GM12878 (cell line): ENCODE measurements around the gene PAF1. TPM values are rescaled to one million over a fixed set of nuclear protein-coding genes. Genes with fewer than 3 reads are reported as not detected.

Source experiments
- BMI1 ChIP-seq: fragments of 450-650 bp; IDR thresholded peaks from 2 replicates; pipeline ENCODE4 v1.6.1; 2016; ENCODE audit warnings: mild to moderate bottlenecking, moderate library complexity, borderline replicate concordance
- CBX3 ChIP-seq: fragments of 200-600 bp; sonication (generic); IDR thresholded peaks from 2 replicates; pipeline ENCODE4 v1.6.1; 2016; ENCODE audit warnings: low read depth, borderline replicate concordance
- CHD4 ChIP-seq: fragments of 200-600 bp; sonication (generic); IDR thresholded peaks from 2 replicates; pipeline ENCODE4 v1.6.1; 2016; ENCODE audit warnings: mild to moderate bottlenecking
- CREB1 ChIP-seq: IDR thresholded peaks from 2 replicates; pipeline ENCODE4 v1.6.1; 2012; ENCODE audit warnings: low read depth, mild to moderate bottlenecking, inconsistent platforms
- EED ChIP-seq: sonication (generic); IDR thresholded peaks from 2 replicates; pipeline ENCODE4 v1.6.1; 2016; ENCODE audit warnings: antibody characterized with exemption, low read depth
- FOXM1 ChIP-seq: IDR thresholded peaks from 2 replicates; pipeline ENCODE4 v1.6.1; 2012; ENCODE audit warnings: low read depth, mild to moderate bottlenecking, inconsistent platforms, low read length, moderate library complexity
- KAT2A ChIP-seq: conservative IDR thresholded peaks from 2 replicates; pipeline ENCODE4 v1.6.1; 2011; ENCODE audit warnings: low read depth, low read length; ENCODE audit not compliant: control insufficient read depth
- MYC ChIP-seq: IDR thresholded peaks from 2 replicates; pipeline ENCODE4 v1.6.1; 2011; ENCODE audit warnings: mild to moderate bottlenecking, low read length, moderate library complexity, inconsistent platforms; ENCODE audit not compliant: insufficient read depth, insufficient replicate concordance, insufficient read length, severe bottlenecking
- NBN ChIP-seq: fragments of 450-650 bp; IDR thresholded peaks from 2 replicates; pipeline ENCODE4 v1.6.1; 2016
- NFYA ChIP-seq: IDR thresholded peaks from 2 replicates; pipeline ENCODE4 v1.6.1; 2011; ENCODE audit warnings: low read depth, mild to moderate bottlenecking, low read length, improper control_type of control experiment, borderline replicate concordance
- RB1 ChIP-seq: fragments of 450-650 bp; formaldehyde crosslinking; IDR thresholded peaks from 2 replicates; pipeline ENCODE4 v1.6.1; 2017; ENCODE audit warnings: mild to moderate bottlenecking, borderline replicate concordance
- RFX5 ChIP-seq: IDR thresholded peaks from 2 replicates; pipeline ENCODE4 v1.6.1; 2011; ENCODE audit warnings: low read depth, low read length, improper control_type of control experiment
- SMAD1 ChIP-seq: fragments of 450-650 bp; IDR thresholded peaks from 2 replicates; pipeline ENCODE4 v1.6.1; 2018; ENCODE audit warnings: mild to moderate bottlenecking, low read depth; ENCODE audit not compliant: partially characterized antibody
- SMC3 ChIP-seq: IDR thresholded peaks from 2 replicates; pipeline ENCODE4 v1.6.1; 2011; ENCODE audit warnings: low read length, improper control_type of control experiment, borderline replicate concordance
- SP1 ChIP-seq: IDR thresholded peaks from one replicate; pipeline ENCODE4 v1.6.1; 2011; ENCODE audit warnings: low read depth, low read length
- TAF1 ChIP-seq: IDR thresholded peaks from 2 replicates; pipeline ENCODE4 v1.6.1; 2011; ENCODE audit warnings: mild to moderate bottlenecking, low read depth, low read length, borderline replicate concordance
- ZNF384 ChIP-seq: IDR thresholded peaks from 2 replicates; pipeline ENCODE4 v1.6.1; 2012; ENCODE audit warnings: low read depth, mild to moderate bottlenecking, low read length, improper control_type of control experiment, borderline replicate concordance
- polyA plus RNA-seq, 11 experiments: library from polyadenylated mRNA; depleted of rRNA in 4 of 11; unstranded in 6 of 11; stranded (reverse) in 5 of 11; fragments of >200 nt; fragmentation: Nextera tagmentation in 4 of 11; fragmentation: Illumina TruSeq in 1 of 11; extraction: Ambion mirVana in 4 of 11; extraction: Trizol in 1 of 11; gene quantifications; 1 replicate in 1 of 11; 2 replicates in 10 of 11; pipeline versions ENCODE4 v1.2.1 to v1.2.3, GENCODE V29; 2011 to 2016; ENCODE audit warnings: inconsistent platforms in 2 of 11, missing spikeins in 2 of 11, low read depth in 1 of 11
- total RNA-seq, 4 experiments: library from RNA; depleted of rRNA in 3 of 4; stranded (reverse); fragments of >200 nt in 3 of 4; fragmentation: Illumina TruSeq in 1 of 4; extraction: Trizol in 1 of 4; gene quantifications; 2 replicates each; pipeline versions ENCODE4 v1.2.1 to v1.2.3, GENCODE V29; 2013 to 2021
- TF ChIP-seq, protein P1 (sequence below): fragments of 450-650 bp; IDR thresholded peaks from 2 replicates; pipeline ENCODE4 v1.6.1; 2017; ENCODE audit warnings: mild to moderate bottlenecking, moderate library complexity
- TF ChIP-seq, protein P2 (sequence below): IDR thresholded peaks from 2 replicates; pipeline ENCODE4 v1.6.1; 2012; ENCODE audit warnings: mild to moderate bottlenecking, low read depth, low read length
- TF ChIP-seq, protein P3 (sequence below): fragments of 450-650 bp; IDR thresholded peaks from 2 replicates; pipeline ENCODE4 v1.6.1; 2018; ENCODE audit warnings: mild to moderate bottlenecking, low read depth, moderate library complexity; ENCODE audit not compliant: partially characterized antibody

PAF1 gene
- total and polyA plus RNA-seq, 10 of the 15 experiments (the other 5 are each of a cell fraction or from before 2014, with no cell fraction given) = 1.7 to 45.8 (median 39.6) TPM

DNA sequence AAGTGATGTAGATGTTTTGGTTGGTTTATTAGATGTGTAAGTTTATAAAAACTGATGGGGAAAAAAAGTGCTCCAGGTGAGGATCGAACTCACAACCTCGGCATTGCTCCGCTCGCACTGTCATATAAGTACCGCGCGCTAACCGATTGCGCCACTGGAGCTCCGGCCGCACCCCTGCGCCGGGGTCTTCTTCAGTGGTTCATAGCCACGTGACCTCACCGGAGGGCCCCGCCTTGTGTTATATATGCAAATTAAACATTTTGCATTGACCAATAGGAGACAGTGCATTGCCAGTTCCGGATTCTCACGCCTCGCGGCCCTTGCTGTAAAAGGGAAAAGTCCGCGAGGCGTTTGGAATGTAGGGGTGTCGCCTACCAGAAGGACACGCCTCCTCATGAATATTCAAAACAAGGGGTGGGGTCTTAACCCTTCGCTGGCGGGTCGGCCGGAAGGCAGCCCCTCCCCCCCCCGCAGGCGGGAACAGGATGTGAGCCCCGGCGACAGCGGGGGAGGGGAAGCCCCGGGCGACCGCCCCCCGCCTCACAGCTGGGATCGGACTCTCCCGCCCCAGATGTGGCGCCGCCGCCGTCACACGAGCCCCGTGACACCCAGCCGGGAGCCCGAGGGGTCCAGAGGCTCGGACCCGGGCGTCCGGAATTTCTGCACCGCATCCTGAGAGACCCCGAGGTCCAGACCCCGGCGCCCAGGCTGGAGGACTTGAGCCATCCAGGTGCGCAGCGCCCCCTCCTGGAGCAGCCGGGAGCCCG is 21.4 kb upstream of the PAF1 start, which contains the start of gene PLEKHG2 (continued):
- TF ChIP-seq NFYA = no peak
- TF ChIP-seq KAT2A = no peak
- TF ChIP-seq CREB1 = no peak
- no peak for TF ChIP-seq SMAD1
- no peak for TF ChIP-seq ZNF384
- TF ChIP-seq, protein P1, sequence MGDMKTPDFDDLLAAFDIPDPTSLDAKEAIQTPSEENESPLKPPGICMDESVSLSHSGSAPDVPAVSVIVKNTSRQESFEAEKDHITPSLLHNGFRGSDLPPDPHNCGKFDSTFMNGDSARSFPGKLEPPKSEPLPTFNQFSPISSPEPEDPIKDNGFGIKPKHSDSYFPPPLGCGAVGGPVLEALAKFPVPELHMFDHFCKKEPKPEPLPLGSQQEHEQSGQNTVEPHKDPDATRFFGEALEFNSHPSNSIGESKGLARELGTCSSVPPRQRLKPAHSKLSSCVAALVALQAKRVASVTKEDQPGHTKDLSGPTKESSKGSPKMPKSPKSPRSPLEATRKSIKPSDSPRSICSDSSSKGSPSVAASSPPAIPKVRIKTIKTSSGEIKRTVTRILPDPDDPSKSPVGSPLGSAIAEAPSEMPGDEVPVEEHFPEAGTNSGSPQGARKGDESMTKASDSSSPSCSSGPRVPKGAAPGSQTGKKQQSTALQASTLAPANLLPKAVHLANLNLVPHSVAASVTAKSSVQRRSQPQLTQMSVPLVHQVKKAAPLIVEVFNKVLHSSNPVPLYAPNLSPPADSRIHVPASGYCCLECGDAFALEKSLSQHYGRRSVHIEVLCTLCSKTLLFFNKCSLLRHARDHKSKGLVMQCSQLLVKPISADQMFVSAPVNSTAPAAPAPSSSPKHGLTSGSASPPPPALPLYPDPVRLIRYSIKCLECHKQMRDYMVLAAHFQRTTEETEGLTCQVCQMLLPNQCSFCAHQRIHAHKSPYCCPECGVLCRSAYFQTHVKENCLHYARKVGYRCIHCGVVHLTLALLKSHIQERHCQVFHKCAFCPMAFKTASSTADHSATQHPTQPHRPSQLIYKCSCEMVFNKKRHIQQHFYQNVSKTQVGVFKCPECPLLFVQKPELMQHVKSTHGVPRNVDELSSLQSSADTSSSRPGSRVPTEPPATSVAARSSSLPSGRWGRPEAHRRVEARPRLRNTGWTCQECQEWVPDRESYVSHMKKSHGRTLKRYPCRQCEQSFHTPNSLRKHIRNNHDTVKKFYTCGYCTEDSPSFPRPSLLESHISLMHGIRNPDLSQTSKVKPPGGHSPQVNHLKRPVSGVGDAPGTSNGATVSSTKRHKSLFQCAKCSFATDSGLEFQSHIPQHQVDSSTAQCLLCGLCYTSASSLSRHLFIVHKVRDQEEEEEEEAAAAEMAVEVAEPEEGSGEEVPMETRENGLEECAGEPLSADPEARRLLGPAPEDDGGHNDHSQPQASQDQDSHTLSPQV = peak; percentile 65; the same call in 1 of the 2 replicates
- no peak for TF ChIP-seq FOXM1
- no peak for TF ChIP-seq CHD4
- no peak for TF ChIP-seq SP1
- TF ChIP-seq RB1 = peak; percentile 95
- TF ChIP-seq MYC = no peak
- TF ChIP-seq NBN = peak; percentile 85
- TF ChIP-seq TAF1 = no peak
- TF ChIP-seq SMC3 = peak; percentile 50; the same call in 1 of the 2 replicates
- TF ChIP-seq CBX3 = no peak
- no peak for TF ChIP-seq BMI1
- TF ChIP-seq RFX5 = no peak; the same call in 1 of the 2 replicates
- TF ChIP-seq, protein P2, sequence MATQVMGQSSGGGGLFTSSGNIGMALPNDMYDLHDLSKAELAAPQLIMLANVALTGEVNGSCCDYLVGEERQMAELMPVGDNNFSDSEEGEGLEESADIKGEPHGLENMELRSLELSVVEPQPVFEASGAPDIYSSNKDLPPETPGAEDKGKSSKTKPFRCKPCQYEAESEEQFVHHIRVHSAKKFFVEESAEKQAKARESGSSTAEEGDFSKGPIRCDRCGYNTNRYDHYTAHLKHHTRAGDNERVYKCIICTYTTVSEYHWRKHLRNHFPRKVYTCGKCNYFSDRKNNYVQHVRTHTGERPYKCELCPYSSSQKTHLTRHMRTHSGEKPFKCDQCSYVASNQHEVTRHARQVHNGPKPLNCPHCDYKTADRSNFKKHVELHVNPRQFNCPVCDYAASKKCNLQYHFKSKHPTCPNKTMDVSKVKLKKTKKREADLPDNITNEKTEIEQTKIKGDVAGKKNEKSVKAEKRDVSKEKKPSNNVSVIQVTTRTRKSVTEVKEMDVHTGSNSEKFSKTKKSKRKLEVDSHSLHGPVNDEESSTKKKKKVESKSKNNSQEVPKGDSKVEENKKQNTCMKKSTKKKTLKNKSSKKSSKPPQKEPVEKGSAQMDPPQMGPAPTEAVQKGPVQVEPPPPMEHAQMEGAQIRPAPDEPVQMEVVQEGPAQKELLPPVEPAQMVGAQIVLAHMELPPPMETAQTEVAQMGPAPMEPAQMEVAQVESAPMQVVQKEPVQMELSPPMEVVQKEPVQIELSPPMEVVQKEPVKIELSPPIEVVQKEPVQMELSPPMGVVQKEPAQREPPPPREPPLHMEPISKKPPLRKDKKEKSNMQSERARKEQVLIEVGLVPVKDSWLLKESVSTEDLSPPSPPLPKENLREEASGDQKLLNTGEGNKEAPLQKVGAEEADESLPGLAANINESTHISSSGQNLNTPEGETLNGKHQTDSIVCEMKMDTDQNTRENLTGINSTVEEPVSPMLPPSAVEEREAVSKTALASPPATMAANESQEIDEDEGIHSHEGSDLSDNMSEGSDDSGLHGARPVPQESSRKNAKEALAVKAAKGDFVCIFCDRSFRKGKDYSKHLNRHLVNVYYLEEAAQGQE = 0 out of 2 replicates have a peak, but pooled peaks have one; percentile 15
- TF ChIP-seq, protein P3, sequence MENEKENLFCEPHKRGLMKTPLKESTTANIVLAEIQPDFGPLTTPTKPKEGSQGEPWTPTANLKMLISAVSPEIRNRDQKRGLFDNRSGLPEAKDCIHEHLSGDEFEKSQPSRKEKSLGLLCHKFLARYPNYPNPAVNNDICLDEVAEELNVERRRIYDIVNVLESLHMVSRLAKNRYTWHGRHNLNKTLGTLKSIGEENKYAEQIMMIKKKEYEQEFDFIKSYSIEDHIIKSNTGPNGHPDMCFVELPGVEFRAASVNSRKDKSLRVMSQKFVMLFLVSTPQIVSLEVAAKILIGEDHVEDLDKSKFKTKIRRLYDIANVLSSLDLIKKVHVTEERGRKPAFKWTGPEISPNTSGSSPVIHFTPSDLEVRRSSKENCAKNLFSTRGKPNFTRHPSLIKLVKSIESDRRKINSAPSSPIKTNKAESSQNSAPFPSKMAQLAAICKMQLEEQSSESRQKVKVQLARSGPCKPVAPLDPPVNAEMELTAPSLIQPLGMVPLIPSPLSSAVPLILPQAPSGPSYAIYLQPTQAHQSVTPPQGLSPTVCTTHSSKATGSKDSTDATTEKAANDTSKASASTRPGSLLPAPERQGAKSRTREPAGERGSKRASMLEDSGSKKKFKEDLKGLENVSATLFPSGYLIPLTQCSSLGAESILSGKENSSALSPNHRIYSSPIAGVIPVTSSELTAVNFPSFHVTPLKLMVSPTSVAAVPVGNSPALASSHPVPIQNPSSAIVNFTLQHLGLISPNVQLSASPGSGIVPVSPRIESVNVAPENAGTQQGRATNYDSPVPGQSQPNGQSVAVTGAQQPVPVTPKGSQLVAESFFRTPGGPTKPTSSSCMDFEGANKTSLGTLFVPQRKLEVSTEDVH = peak; percentile 55
- peak; percentile 54; the same call in 1 of the 2 replicates for TF ChIP-seq EED
